Left hindlimb (tissue), 1 donor: ENCODE data around the gene BAD.
"Not testable (repeated sequence)": the region's sequence is repeated elsewhere in the genome, so short reads cannot be mapped to it uniquely, and the experiment has no call there.

ENCODE experiments used
- DNase-seq: peaks from one replicate; pipeline ENCODE4 v3.0.0-alpha.2; 2018

Gene BAD

DNA sequence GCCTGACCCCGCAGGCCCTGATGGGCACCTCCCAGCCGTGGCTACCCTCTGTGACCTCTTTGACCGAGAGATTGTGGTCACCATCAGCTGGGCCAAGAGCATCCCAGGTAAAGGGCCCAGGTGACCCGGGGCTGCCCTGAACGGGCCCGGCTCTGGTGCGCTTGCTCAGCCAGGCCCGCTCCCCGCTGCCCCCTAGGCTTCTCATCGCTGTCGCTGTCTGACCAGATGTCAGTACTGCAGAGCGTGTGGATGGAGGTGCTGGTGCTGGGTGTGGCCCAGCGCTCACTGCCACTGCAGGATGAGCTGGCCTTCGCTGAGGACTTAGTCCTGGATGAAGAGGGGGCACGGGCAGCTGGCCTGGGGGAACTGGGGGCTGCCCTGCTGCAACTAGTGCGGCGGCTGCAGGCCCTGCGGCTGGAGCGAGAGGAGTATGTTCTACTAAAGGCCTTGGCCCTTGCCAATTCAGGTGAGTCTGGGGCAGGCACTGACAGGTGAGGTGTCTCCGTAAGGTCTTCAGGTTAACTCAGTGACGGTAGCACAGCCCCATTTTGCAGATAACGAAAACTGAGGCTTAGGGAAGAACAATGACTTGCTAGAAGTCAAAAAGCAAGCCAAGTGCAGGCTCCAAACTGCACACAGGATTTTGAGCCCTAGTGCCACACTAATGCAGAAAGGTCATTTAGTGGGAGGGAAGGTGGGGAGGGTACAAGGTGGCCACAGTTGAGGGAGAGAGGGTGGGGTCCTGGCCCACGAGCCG is 30.5 kb upstream of the BAD start:
- no peak for DNase-seq

- no peak for DNase-seq
These were observed 29.8 kb upstream of the BAD start for GRCh38 chr11:64314146-64314804.

DNA sequence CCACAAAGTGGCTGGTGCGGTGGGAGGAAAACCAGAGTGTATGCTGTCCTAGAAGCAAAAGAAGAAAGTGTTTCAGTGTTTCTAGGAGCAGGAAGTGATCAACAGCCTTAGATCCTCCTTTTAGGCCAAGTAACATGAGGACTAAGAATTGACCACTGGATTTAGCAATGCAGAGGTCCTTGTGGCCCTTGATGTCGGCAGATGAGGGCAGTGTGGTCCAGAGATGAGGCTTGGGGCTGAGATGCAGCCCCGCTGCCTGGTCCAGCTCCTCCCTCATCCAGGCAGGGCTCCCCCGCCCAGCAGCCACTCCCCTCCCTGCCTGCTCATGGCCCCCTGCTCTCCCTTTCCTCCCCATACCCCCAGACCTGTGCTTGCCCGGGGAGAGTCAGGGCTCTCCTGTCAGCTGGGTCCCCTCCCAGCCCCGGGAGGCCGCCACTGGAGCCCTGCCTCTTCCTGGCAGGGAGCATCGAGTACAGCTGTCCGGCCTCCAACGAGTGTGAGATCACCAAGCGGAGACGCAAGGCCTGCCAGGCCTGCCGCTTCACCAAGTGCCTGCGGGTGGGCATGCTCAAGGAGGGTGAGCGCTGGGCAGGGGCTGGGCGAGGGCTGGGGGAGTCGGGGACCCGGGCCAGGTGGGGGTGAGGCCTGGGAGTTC is 29.2 kb upstream of the BAD start:
- no peak for DNase-seq

DNA sequence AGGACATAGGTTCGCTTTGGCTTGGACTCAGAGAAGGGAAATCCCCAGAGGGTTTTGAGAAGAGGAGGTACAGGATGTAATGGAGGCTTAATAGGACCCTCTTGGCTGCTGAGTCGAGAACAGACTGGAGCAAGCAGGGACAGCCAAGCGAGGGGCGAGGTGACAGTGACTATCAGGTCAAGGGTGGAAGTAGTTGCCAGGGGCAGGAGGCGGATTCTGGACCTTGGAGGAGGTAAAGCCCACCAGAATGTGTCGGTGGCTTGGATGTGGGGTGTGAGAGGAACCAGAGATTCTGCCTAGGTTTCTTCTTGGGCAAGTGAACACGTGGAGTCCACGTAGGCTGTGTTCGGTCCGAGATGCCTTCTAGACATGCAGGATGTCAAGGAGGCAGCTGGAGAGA is 28.5 kb upstream of the BAD start:
- no peak for DNase-seq

GRCh38 chr11:64307795-64308194 is 23.3 kb upstream of the BAD start:
- DNase-seq = not testable (repeated sequence)

DNA sequence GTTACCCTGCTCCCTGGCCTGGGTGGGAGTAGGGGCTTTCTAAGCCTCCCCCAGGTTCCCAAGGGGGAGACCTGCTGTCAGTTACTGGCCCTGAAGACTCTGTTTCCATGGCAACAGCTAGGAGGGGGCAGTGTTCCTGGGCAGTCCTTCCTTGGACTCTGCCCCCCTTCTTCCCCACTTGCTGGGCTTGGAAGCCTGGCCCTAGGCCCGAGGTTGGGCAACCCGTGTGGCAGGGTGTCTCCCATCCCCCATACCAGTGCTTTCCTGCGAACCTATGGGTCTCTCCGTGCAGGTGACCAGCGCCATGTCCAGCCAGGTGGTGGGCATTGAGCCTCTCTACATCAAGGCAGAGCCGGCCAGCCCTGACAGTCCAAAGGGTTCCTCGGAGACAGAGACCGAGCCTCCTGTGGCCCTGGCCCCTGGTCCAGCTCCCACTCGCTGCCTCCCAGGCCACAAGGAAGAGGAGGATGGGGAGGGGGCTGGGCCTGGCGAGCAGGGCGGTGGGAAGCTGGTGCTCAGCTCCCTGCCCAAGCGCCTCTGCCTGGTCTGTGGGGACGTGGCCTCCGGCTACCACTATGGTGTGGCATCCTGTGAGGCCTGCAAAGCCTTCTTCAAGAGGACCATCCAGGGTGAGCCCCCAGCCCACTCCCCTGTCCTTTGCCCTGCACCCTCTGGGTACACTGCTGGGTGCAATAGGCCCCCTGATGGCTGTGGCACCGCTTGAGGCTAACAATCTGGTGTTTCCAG is 22.6 kb upstream of the BAD start:
- no peak for DNase-seq

GRCh38 chr11:64306563-64306875 is 22.1 kb upstream of the BAD start:
- no peak for DNase-seq

DNA sequence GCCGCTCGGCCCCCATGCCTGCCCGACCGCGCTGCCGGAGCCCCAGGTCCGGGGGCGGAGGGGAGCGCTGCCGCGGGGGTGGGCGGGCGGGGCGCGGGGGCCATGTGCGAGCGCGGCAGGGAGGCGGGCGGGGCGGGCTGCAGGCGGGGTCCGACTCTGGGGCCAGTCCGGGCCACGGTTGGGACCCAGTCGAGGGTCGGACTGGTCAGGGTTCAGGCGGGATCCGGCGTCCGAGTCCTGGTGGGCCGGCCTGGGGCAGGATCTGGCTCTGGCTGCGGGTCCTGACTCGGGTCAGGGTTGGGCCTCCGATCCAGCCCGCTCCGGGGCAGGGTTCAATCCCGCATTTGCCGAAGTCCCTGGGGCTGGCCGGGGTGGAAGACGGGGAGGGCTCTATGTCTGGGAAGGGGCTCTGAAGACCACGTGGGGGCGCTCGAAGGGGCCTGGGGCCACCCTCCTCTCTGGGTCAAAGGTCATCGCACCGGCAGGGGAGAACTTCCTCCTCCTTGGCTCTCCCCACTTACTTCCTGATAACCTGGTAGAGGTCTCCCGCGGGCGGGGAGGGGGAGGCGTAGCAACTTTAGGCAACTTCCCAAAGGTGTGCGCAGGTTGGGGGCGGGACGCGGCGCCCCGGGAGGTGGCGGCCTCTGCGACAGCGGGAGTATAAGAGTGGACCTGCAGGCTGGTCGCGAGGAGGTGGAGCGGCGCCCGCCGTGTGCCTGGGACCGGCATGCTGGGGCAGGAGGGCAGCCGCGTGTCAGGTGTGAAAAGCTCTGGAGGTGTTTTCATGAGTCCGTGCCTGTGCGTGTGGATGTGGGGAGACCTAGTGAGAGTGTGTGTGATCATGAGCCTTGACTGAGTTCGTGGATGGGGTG is 21.5 kb upstream of the BAD start:
- DNase-seq = peak; percentile 73

- peak; percentile 99 for DNase-seq
These were observed 20.7 kb upstream of the BAD start, which contains the start of gene ESRRA for GRCh38 chr11:64305075-64305690. Gene ESRRA, plus strand, starts transcription at chr11:64305524. Its CDS starts 1,656 bp downstream, at chr11:64307180.

DNA sequence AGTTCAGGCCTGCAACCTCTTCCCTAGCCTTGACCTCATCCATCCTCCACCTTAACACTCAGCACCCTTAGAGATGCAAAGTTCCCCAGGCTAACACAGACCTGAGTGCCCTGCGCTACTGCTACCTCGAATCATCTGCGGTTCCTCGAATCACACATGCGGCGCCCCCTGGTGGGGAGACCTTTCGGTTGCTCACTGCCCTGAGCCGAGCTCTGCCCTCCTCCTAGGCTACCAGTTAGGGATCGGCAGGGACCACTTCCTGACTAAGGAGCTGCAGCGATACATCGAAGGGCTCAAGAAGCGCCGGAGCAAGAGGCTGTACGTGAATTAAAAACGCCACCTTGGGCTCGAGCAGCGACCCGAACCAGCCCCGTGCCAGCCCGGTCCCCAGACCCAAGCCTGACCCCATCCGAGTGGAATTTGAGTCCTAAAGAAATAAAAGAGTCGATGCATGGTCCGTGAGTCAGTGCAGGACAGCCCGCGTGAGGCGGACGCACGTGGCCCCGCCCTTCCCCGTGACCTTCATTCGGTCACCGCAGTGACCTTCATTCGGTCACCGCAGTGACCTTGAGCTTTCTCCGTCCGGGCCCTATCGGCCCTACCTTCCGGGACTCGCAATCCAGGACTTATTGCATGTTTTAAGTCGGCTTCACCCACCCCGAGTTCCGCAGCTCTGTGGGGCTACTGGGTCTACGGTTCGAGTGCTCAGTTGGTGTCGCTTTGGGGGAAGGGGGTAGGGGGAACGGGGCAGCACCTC is 20.0 kb upstream of the BAD start:
- DNase-seq = peak; percentile 86

GRCh38 chr11:64304032-64304315 is 19.5 kb upstream of the BAD start:
- no peak for DNase-seq

GRCh38 chr11:64303109-64304031 is 18.9 kb upstream of the BAD start:
- DNase-seq = no peak

DNA sequence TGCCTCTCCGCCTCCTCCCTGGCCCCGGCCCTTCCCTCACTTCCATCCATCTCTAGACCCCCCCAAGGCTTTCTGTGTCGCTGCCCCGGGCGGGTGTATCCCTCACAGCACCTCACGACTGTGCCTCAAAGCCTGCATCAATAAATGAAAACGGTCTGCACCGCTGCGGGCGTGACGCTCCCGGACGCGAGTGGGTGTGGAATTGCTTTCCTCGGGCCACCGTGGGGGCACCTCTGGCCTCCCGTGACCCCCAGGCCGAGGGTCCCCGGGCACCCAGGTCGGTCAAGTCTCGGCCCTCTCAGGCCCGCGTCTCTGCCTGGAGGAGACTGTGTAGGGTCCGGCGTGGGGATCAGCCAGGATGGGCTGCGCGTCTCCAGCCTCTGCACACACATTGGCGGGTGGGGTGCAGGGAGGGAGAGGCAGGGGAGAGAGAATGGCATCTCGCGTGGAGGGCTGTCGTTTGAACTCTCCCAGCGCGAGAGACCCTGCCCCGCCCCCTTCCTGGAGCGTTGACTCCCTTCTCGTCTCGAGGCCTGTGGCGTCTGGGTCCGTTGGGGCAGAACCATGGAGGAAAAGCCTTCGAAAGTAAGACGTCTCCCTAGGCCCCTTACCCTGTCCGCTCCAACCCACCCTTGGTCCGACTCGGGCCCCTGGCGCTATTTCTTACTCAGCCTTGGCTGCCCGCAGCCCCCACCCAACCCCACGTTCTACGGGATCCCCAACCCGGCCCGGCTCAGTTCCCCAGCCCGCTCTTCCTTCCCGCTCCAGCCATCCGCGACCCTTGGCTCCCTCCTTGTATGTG is 15.6 kb upstream of the BAD start, which contains the start of gene CATSPERZ:
CATSPERZ (plus strand) TSS at position 512 of the 802 bp plus-strand sequence; CDS start at position 565, 53 bp downstream.
- no peak for DNase-seq

- no peak for DNase-seq
These were observed 14.7 kb upstream of the BAD start for GRCh38 chr11:64298966-64299846.

DNA sequence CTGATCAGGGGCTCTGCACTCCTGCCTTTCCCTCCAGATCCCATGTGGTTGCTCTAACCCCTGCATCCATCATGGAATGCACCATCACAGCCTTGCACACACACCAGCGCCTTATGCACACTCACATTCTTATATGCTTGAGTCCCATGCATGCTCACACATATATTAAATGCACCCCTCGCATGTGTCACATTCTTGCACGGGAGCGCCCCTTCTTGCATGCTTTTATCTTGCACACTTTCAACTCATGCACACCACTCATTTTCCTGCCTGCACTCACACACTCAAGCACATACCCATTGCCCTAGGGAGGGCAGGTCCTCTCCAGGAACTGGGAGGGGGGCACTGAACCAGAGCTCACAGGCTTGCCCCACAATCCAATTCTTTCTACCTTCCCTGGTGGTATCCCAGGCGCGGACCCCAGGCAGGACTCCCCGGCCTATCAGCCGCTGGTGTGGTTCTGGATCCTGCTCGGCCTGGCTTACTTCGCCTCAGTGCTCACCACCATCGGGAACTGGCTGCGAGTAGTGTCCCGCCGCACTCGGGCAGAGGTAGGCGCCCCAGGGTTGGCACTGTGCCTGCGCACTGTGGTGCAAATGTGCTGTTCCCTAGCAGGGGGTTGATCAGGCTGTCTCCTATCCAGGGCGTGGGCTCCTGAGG is 13.4 kb upstream of the BAD start:
- no peak for DNase-seq

DNA sequence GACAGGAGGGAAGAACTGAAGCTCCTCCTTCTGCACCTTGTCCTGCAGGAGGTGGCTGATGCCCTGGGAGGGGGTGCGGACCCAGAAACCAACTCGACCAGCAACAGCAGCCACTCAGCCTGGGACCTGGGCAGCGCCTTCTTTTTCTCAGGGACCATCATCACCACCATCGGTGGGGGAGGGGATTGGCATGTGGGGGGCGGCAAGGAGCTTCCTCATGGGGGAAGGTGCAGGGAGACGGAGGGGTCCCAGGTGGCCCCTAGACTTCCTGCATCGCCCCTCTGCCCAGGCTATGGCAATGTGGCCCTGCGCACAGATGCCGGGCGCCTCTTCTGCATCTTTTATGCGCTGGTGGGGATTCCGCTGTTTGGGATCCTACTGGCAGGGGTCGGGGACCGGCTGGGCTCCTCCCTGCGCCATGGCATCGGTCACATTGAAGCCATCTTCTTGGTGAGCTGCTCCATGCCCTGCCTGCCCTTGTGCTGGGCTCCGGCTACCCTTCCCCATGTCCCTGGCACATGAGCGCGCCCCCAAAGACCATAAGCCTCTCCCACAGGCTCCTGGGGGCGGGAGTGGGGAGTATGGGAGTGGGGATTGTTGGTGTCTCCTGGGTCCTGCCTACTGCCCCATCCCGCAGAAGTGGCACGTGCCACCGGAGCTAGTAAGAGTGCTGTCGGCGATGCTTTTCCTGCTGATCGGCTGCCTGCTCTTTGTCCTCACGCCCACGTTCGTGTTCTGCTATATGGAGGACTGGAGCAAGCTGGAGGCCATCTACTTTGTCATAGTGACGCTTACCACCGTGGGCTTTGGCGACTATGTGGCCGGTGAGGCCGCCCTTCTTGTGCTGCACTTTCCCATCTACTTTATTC is 12.6 kb upstream of the BAD start:
- DNase-seq = no peak

DNA sequence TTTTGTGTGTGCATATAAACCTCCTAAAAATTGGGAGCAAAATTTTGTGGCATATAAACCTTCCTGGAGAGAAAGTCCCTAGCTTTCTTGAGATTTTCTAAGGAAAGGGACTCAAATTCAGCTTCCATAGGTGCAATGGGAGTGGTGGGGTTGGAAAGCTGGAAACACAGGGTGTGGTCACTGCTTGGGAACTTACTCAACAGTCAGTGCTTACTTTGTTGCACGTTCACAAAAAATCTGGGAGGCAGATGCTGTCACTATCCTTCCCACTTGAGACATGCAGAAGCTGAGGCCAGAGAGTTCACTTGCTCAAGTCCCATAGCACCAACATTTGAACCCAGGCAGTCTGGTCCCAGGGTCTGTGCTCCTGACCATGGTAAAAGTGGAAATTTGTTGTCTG is 11.8 kb upstream of the BAD start:
- no peak for DNase-seq
